Breast epithelium (tissue), 4 donors: ENCODE results near the gene HS6ST3. TPM values are rescaled to one million over a fixed set of nuclear protein-coding genes. Genes with fewer than 3 reads are reported as not detected.

Experiments
- DNase-seq, 2 donors: peaks; one replicate each; pipeline ENCODE4 v3.0.0-alpha.2; 2019; ENCODE audit warnings: low spot score in 2 of 2
- H3K27ac ChIP-seq, 2 donors: fragments of 200-600 bp; sonication (generic) in 1 of 2; one replicate each; pipeline ENCODE4 v1.5.1; 2016 to 2019; ENCODE audit warnings: mild to moderate bottlenecking in 1 of 2
- H3K27me3 ChIP-seq, 2 donors: fragments of 200-600 bp; sonication (generic) in 1 of 2; one replicate each; pipeline versions ENCODE4 v1.5.1 to v1.6.0; 2017 to 2019; ENCODE audit warnings: control low read depth in 1 of 2, mild to moderate bottlenecking in 1 of 2
- H3K36me3 ChIP-seq: fragments of 200-600 bp; one replicate; pipeline ENCODE4 v1.5.1; 2019
- H3K4me1 ChIP-seq, 2 donors: fragments of 200-600 bp; sonication (generic); one replicate each; pipeline ENCODE4 v1.5.1; 2016 to 2019; ENCODE audit warnings: control low read depth in 1 of 2
- H3K4me3 ChIP-seq, 3 donors: fragments of 200-600 bp; sonication (generic); 1 replicate in 2 of 3; 2 replicates in 1 of 3; pipeline ENCODE4 v1.5.1; 2016 to 2019; ENCODE audit warnings: mild to moderate bottlenecking in 3 of 3, moderate library complexity in 2 of 3
- H3K9me3 ChIP-seq, 2 donors: fragments of 200-600 bp; sonication (generic) in 1 of 2; one replicate each; pipeline ENCODE4 v1.5.1; 2016 to 2019; ENCODE audit warnings: control low read depth in 1 of 2
- POLR2A ChIP-seq: fragments of 450-650 bp; IDR thresholded peaks from one replicate; pipeline ENCODE4 v1.6.1; 2016; ENCODE audit warnings: antibody characterized with exemption, mild to moderate bottlenecking, moderate library complexity
- POLR2AphosphoS5 ChIP-seq, 3 donors: sonication (generic); formaldehyde crosslinking; IDR thresholded peaks; one replicate each; pipeline ENCODE4 v1.6.1; 2017; ENCODE audit warnings: antibody characterized with exemption in 3 of 3
- intact Hi-C: fragments of 100-400 bp; cut with DNase I; formaldehyde crosslinking; loops from one replicate; pipeline ENCODE4 v1.15.1; 2023; ENCODE audit warnings: low total_unique reads
- total RNA-seq, 3 donors: library from RNA; depleted of rRNA; stranded (reverse); fragments of >200 nt; gene quantifications; one replicate each; pipeline ENCODE4 v1.1.0, GENCODE V29; 2016
- TF ChIP-seq, protein P1 (sequence below), 3 donors: fragments of 450-650 bp; IDR thresholded peaks; one replicate each; pipeline ENCODE4 v1.5.1; 2016 to 2017; ENCODE audit warnings: antibody characterized with exemption in 3 of 3, mild to moderate bottlenecking in 3 of 3, moderate library complexity in 3 of 3

HS6ST3 gene
- total RNA-seq, 3 donors from 2014 or later: under 0.01 to 1.3 (median 0.59) TPM

DNA sequence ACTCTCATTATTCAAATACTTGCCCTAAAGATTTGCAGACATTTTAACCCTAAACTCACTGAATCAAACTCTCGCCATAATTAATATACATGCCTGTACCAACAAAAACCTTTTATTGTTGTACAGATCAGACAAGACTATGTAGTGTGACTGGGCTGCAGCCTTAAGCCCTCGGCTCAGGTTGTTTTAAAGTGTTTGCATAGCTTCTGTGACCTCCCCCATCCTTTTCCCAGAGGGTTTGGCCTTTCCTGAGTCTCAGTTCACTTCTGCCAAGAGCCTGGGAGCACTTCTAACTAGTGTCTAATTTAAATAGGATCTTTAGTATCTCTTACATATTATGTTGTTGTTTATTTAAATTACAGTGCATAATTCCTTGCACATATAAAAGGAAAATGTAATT, 158.2 kb downstream of the HS6ST3 start:
- Histone ChIP-seq H3K4me1 (no peaks in the 10 kb centered on the region), H3K36me3 (no peaks in the 10 kb centered on the region), H3K4me3 (no peak overlapping the region), H3K9me3 (peaks cover 0 to 5% of the 10 kb centered on the region in 2 donors), H3K27ac (no peak overlapping the region), H3K27me3 (no peaks in the 10 kb centered on the region)
- no peak for TF ChIP-seq POLR2AphosphoS5 (IDR thresholded peaks at IDR 0.05)
- intact Hi-C loops: no loop called here
- no peak for DNase-seq

DNA sequence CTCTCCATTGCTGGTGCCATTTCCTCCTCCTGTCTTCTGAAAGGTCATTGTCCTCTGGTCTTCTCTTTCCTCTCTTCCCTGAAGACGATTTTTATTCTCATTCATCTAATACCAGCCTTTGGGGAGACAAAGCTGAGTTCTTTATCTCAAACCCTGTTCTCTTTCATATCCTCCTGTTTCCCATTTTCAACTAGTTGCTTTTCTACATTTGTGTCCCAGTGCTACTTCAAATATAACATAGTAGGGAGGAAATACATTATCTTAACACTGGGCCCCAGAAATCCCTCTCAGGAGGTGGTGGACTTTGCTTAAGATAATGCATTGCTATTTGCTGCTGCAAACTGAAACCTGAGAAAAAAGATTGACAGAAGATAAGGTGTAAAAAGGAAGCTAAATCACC, 159.1 kb downstream of the HS6ST3 start:
- Histone ChIP-seq H3K27ac (no peak overlapping the region), H3K27me3 (no peaks in the 10 kb centered on the region), H3K4me1 (no peaks in the 10 kb centered on the region), H3K4me3 (no peak overlapping the region), H3K36me3 (no peaks in the 10 kb centered on the region), H3K9me3 (peaks cover 0 to 5% of the 10 kb centered on the region in 2 donors)
- DNase-seq: no peak
- TF ChIP-seq, protein P1, sequence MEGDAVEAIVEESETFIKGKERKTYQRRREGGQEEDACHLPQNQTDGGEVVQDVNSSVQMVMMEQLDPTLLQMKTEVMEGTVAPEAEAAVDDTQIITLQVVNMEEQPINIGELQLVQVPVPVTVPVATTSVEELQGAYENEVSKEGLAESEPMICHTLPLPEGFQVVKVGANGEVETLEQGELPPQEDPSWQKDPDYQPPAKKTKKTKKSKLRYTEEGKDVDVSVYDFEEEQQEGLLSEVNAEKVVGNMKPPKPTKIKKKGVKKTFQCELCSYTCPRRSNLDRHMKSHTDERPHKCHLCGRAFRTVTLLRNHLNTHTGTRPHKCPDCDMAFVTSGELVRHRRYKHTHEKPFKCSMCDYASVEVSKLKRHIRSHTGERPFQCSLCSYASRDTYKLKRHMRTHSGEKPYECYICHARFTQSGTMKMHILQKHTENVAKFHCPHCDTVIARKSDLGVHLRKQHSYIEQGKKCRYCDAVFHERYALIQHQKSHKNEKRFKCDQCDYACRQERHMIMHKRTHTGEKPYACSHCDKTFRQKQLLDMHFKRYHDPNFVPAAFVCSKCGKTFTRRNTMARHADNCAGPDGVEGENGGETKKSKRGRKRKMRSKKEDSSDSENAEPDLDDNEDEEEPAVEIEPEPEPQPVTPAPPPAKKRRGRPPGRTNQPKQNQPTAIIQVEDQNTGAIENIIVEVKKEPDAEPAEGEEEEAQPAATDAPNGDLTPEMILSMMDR (IDR thresholded peaks at IDR 0.05): no peak
- TF ChIP-seq POLR2A (no peak), POLR2AphosphoS5 (IDR thresholded peaks at IDR 0.05) (no peak)
- intact Hi-C loops: no loop called here

DNA sequence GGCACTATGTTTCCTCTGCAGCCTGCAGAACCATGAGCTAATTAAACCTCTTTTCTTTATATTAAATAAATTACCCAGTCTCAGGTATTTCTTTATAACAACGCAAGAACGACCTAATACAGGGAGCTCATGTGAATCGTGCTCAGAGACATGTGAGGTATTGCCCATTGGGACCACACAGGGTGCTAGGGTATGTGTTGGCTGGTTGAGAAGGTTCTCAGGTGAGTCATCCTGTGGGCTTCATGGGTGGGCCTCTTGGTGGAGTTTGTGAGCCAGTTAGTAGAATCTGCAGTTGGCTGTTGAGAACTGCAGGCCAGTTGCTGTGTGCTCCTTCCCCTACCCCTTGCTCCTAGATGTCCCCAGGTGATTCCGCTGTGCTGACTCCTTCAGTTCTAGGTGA, 163.0 kb downstream of the HS6ST3 start:
- DNase-seq: no peak
- H3K4me1 ChIP-seq: no peaks in the 10 kb centered on the region
- H3K27ac ChIP-seq: no peak overlapping the region
- no peak overlapping the region for H3K4me3 ChIP-seq
- H3K9me3 ChIP-seq: peaks cover 0 to 5% of the 10 kb centered on the region in 2 donors
- H3K36me3 ChIP-seq: no peaks in the 10 kb centered on the region
- intact Hi-C loops: no loop called here
- TF ChIP-seq, protein P1 (IDR thresholded peaks at IDR 0.05): no peak
- no peak for TF ChIP-seq POLR2A
- no peak for TF ChIP-seq POLR2AphosphoS5 (IDR thresholded peaks at IDR 0.05)
- no peaks in the 10 kb centered on the region for H3K27me3 ChIP-seq

DNA sequence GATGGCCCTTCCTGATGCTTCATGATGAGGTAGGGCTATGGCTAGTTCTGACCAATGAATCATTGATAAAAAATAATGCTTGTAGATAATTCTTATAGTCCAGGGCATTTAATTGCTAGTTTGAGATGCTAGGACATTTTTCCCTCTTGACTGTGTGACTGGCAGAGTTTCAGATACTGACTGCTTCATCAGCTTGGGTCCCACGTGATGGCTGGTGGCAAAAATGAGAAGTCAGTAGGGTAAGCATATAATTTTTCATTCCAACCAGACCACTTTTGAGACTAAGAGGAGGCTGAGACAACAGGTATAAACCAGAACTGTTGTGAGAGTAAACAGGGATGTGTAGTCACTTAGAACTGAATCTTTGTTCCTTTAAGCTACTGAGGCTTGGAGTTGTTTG, 183.3 kb downstream of the HS6ST3 start:
- Histone ChIP-seq H3K4me1 (no peaks in the 10 kb centered on the region), H3K27ac (no peak overlapping the region), H3K4me3 (no peak overlapping the region), H3K27me3 (no peaks in the 10 kb centered on the region), H3K9me3 (no peaks in the 10 kb centered on the region), H3K36me3 (no peaks in the 10 kb centered on the region)
- no peak for DNase-seq
- intact Hi-C loops: no loop called here
- TF ChIP-seq, protein P1 (IDR thresholded peaks at IDR 0.05): no peak
- TF ChIP-seq POLR2AphosphoS5 (IDR thresholded peaks at IDR 0.05): no peak
- no peak for TF ChIP-seq POLR2A

DNA sequence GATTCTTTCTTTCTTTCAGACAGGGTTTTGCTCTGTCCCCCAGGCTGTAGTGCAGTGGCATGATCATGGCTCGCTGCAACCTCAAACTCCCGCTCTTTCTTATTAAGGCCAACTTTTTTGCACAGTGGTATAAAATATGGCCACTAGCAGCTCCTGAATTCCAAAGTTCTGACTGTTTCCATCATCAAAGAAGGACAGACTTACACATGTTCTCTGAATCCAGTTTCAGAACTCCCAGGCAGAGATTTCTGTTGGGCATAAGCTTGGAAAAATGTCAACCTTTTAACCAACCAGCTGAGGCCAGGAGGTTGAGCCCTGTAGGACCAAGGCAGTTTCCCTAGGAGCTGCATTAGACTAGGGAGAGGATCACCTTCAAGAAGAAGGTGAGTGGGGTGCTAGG, 184.1 kb downstream of the HS6ST3 start:
- Histone ChIP-seq H3K4me3 (no peak overlapping the region), H3K4me1 (no peaks in the 10 kb centered on the region), H3K36me3 (no peaks in the 10 kb centered on the region), H3K27me3 (no peaks in the 10 kb centered on the region), H3K9me3 (no peaks in the 10 kb centered on the region), H3K27ac (no peak overlapping the region)
- intact Hi-C loops: no loop called here
- DNase-seq: no peak
- TF ChIP-seq POLR2AphosphoS5 (IDR thresholded peaks at IDR 0.05): no peak
- TF ChIP-seq, protein P1 (IDR thresholded peaks at IDR 0.05): no peak
- TF ChIP-seq POLR2A: no peak

DNA sequence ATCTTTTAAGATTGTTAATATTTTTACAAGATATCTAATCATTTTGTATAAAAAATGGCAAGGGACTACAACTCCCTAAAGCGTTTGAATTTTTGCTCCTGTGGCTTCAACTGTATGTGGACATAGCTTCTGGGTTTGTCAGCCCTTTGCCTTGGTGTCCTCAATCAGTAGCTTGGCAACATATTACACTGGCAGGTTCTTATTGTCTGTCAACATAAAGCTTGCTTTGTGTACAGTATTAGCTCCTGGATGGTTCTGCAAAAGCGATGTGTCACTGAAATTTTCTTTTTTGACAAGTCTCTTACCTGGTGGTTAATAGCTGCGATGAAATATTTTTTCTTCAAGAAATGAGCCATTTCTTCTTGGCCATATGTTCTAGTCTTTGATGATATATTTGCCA, 190.0 kb downstream of the HS6ST3 start:
- Histone ChIP-seq H3K4me1 (no peaks in the 10 kb centered on the region), H3K9me3 (no peaks in the 10 kb centered on the region), H3K4me3 (no peak overlapping the region), H3K27ac (no peak overlapping the region), H3K27me3 (no peaks in the 10 kb centered on the region), H3K36me3 (no peaks in the 10 kb centered on the region)
- intact Hi-C loops: no loop called here
- no peak for DNase-seq
- TF ChIP-seq POLR2AphosphoS5 (IDR thresholded peaks at IDR 0.05) (no peak), POLR2A (no peak)
- TF ChIP-seq, protein P1 (IDR thresholded peaks at IDR 0.05): no peak
